SK-N-SH (cell line): ENCODE results near the gene SGPL1. TPM values are rescaled to one million over a fixed set of nuclear protein-coding genes. Genes with fewer than 3 reads are reported as not detected.

Experiments used
- CTCF ChIA-PET: fragments of 300-600, 350-600 bp; formaldehyde crosslinking; extraction: SDS; loops from one replicate; lab custom pipeline; 2021; lab: Yijun Ruan, JAX
- POLR2A ChIA-PET: fragments of 350-600 bp; sonication (Branson Sonifier 250); formaldehyde crosslinking; extraction: SDS; loops from one replicate; lab custom pipeline; 2020; ENCODE audit warnings: antibody characterized with exemption, inconsistent platforms; lab: Yijun Ruan, JAX
- DNase-seq: peaks from one replicate; pipeline ENCODE4 v3.0.0; 2012
- H2AFZ ChIP-seq: fragments of 200-600 bp; sonication (generic); 2 replicates; pipeline ENCODE4 v1.8.1; 2016; ENCODE audit warnings: antibody characterized with exemption, mild to moderate bottlenecking, low read depth
- H3F3A ChIP-seq: fragments of 200-600 bp; sonication (generic); replicated peaks from 2 replicates; pipeline ENCODE3; 2016; ENCODE audit warnings: antibody characterized with exemption, mild to moderate bottlenecking; ENCODE audit not compliant: insufficient read depth
- H3K27ac ChIP-seq, 2 experiments: fragments of 200-500 bp in 1 of 2; fragments of 200-600 bp in 1 of 2; sonication (Bioruptor generic) in 1 of 2; sonication (generic), shearing (Covaris generic) in 1 of 2; 2 replicates each; pipeline versions ENCODE4 v1.5.1 to v1.6.1; 2014 to 2016; ENCODE audit warnings: low read depth in 2 of 2, inconsistent platforms in 1 of 2, low read length in 1 of 2, mild to moderate bottlenecking in 1 of 2, mixed read lengths in 1 of 2
- H3K27me3 ChIP-seq: fragments of 200-600 bp; sonication (generic), shearing (Covaris generic); 2 replicates; pipeline ENCODE4 v1.6.1; 2016; ENCODE audit warnings: mixed run types; ENCODE audit not compliant: insufficient read depth
- H3K36me3 ChIP-seq, 2 experiments: fragments of 200-500 bp in 1 of 2; fragments of 200-600 bp in 1 of 2; sonication (Bioruptor generic) in 1 of 2; sonication (generic) in 1 of 2; replicated peaks in 1 of 2; 2 replicates each; pipeline versions ENCODE3 to v1.5.1; 2014 to 2016; ENCODE audit warnings: low read length in 1 of 2, mild to moderate bottlenecking in 1 of 2; ENCODE audit not compliant: insufficient read depth in 2 of 2, control insufficient read depth in 1 of 2
- H3K4me1 ChIP-seq, 2 experiments: fragments of 200-500 bp in 1 of 2; fragments of 200-600 bp in 1 of 2; sonication (Bioruptor generic) in 1 of 2; sonication (generic), shearing (Covaris generic) in 1 of 2; 2 replicates each; pipeline versions ENCODE4 v1.5.1 to v1.6.1; 2014 to 2016; ENCODE audit warnings: low read depth in 1 of 2, low read length in 1 of 2, mixed run types in 1 of 2; ENCODE audit not compliant: insufficient read depth in 2 of 2, control insufficient read depth in 1 of 2
- H3K4me2 ChIP-seq: fragments of 200-600 bp; sonication (generic), shearing (Covaris generic); 2 replicates; pipeline ENCODE4 v1.6.1; 2017; ENCODE audit warnings: mixed run types
- H3K4me3 ChIP-seq, 2 experiments: fragments of 200-500 bp in 1 of 2; fragments of 200-600 bp in 1 of 2; sonication (Bioruptor generic) in 1 of 2; sonication (generic), shearing (Covaris generic) in 1 of 2; 2 replicates each; pipeline versions ENCODE4 v1.5.1 to v1.8.1; 2014 to 2016; ENCODE audit warnings: low read depth in 2 of 2, inconsistent platforms in 1 of 2, low read length in 1 of 2, mild to moderate bottlenecking in 1 of 2, mixed read lengths in 1 of 2, moderate library complexity in 1 of 2
- H3K79me2 ChIP-seq: fragments of 200-600 bp; sonication (generic); 2 replicates; pipeline ENCODE4 v1.8.1; 2017; ENCODE audit warnings: mild to moderate bottlenecking; ENCODE audit not compliant: insufficient read depth
- H3K9ac ChIP-seq: fragments of 200-600 bp; sonication (generic); 2 replicates; pipeline ENCODE4 v1.6.1; 2017; ENCODE audit warnings: mixed run types
- H3K9me2 ChIP-seq: fragments of 200-600 bp; sonication (generic); 2 replicates; pipeline ENCODE4 v1.6.1; 2017; ENCODE audit warnings: mixed run types
- H3K9me3 ChIP-seq: fragments of 200-600 bp; sonication (generic); 2 replicates; pipeline ENCODE4 v1.6.1; 2017; ENCODE audit warnings: mixed run types, mild to moderate bottlenecking, moderate library complexity
- H4K20me1 ChIP-seq: fragments of 200-600 bp; sonication (generic); 2 replicates; pipeline ENCODE4 v1.6.1; 2017; ENCODE audit warnings: mild to moderate bottlenecking, mixed run types; ENCODE audit not compliant: insufficient read depth
- EP300 ChIP-seq, 2 experiments: IDR thresholded peaks; 2 replicates each; pipeline versions ENCODE4 v1.4.0 to v1.6.1; 2012; ENCODE audit warnings: borderline replicate concordance in 1 of 2, low read depth in 1 of 2, low read length in 1 of 2
- FOSL2 ChIP-seq: IDR thresholded peaks from 2 replicates; pipeline ENCODE4 v1.4.0; 2012; ENCODE audit warnings: low read depth, mild to moderate bottlenecking, moderate library complexity, borderline replicate concordance
- FOXJ3 ChIP-seq: sonication (generic); formaldehyde crosslinking; IDR thresholded peaks from 2 replicates; pipeline ENCODE4 v1.5.1; 2020; ENCODE audit warnings: mild to moderate bottlenecking, missing genetic modification reagents
- GABPA ChIP-seq: IDR thresholded peaks from 2 replicates; pipeline ENCODE4 v1.4.0; 2012; ENCODE audit warnings: low read depth, mild to moderate bottlenecking
- NFIC ChIP-seq: IDR thresholded peaks from 2 replicates; pipeline ENCODE4 v1.4.0; 2012; ENCODE audit warnings: borderline replicate concordance
- PBX3 ChIP-seq: IDR thresholded peaks from 2 replicates; pipeline ENCODE4; 2012
- RAD21 ChIP-seq: IDR thresholded peaks from 2 replicates; pipeline ENCODE4 v1.6.1; 2012; ENCODE audit warnings: mild to moderate bottlenecking, low read length
- REST ChIP-seq: IDR thresholded peaks from 2 replicates; pipeline ENCODE4 v1.6.1; 2012; ENCODE audit warnings: mild to moderate bottlenecking, low read depth, low read length, moderate library complexity
- SMC3 ChIP-seq: IDR thresholded peaks from 2 replicates; pipeline ENCODE4 v1.6.1; 2012; ENCODE audit warnings: low read depth, low read length, improper control_type of control experiment
- TEAD4 ChIP-seq: IDR thresholded peaks from 2 replicates; pipeline ENCODE4 v1.4.0; 2012; ENCODE audit warnings: mild to moderate bottlenecking, borderline replicate concordance; ENCODE audit not compliant: insufficient read depth
- USF2 ChIP-seq: fragments of 150-350 bp; IDR thresholded peaks from 2 replicates; pipeline ENCODE4 v1.6.1; 2017; ENCODE audit warnings: antibody characterized with exemption, low read length, low read depth, borderline replicate concordance
- YY1 ChIP-seq: IDR thresholded peaks from 2 replicates; pipeline ENCODE4 v1.4.0; 2012; ENCODE audit warnings: low read depth, mild to moderate bottlenecking
- ZBTB33 ChIP-seq: IDR thresholded peaks from 2 replicates; pipeline ENCODE4 v1.4.0; 2012; ENCODE audit warnings: low read depth, borderline replicate concordance
- WGBS: methylation state at CpG from one replicate; pipeline ENCODE4 v1.1.6; 2017; ENCODE audit warnings: low lambda C conversion rate; 5-methylcytosine and 5-hydroxymethylcytosine counted together
- polyA plus RNA-seq, 3 experiments: library from polyadenylated mRNA; depleted of rRNA; stranded (reverse); fragments of >200 nt; gene quantifications; 2 replicates each; pipeline ENCODE4 v1.2.3, GENCODE V29; 2012

Gene SGPL1
- polyA plus RNA-seq, 1 of the 3 experiments (the other 2 are of a cell fraction), result 11.8 TPM

DNA sequence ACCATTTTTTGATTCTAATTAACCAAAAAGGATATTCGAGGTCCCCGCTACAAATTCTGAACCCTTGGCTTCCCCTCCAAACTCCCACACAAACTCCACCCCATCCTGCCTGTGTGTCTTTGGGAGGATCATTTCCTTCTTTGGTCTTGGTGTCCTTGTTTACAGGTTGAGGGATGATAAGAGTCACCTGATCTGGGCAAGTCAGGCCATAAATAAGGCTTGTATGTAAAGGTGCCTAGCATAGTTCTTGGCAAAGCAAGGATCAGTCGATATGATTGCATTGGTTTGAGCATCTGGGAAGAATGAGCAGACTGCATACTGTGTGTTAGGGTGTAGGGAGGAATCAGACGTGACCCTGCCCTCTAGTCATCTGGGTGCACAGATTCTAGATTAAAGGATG lies 1.6 kb upstream of the SGPL1 start:
- Histone ChIP-seq H3K9ac (no peak overlapping the region), H4K20me1 (peaks cover 4% of the 10 kb centered on the region; the same call in 1 of the 2 replicates), H3K27ac (no peak overlapping the region), H3K9me3 (no peaks in the 10 kb centered on the region), H3K4me2 (no peak overlapping the region), H3K79me2 (peaks cover 25% of the 10 kb centered on the region), H3F3A (peaks cover 10% of the 10 kb centered on the region), H3K4me1 (peaks cover 5 to 11% of the 10 kb centered on the region in 2 experiments; a peak in 3 of 4 replicates), H2AFZ (no peak overlapping the region)
- POLR2A ChIA-PET, result no interaction called here
- TF ChIP-seq RAD21, result no peak
- TF ChIP-seq PBX3, result no peak
- TF ChIP-seq USF2, result no peak
- TF ChIP-seq SMC3, result no peak
- TF ChIP-seq GABPA, result no peak
- TF ChIP-seq EP300 (IDR thresholded peaks at IDR 0.05; ENCODE audit: borderline replicate concordance in 1 of 2, low read depth in 1 of 2, low read length in 1 of 2), result no peak
- TF ChIP-seq REST, result no peak
- no peak for TF ChIP-seq NFIC
- TF ChIP-seq FOXJ3, result no peak
- TF ChIP-seq YY1, result no peak
- no peak for TF ChIP-seq FOSL2
- no peak for TF ChIP-seq ZBTB33
- TF ChIP-seq TEAD4, result no peak
- TF ChIP-seq, all 33 proteins: peak for 0
- Histone ChIP-seq H3K9me2 (no peaks in the 10 kb centered on the region), H3K27me3 (no peaks in the 10 kb centered on the region), H3K4me3 (no peak overlapping the region), H3K36me3 (peaks cover 10 to 17% of the 10 kb centered on the region in 2 experiments)
- 73% methylated on average over 4 of the region's 4 CpGs for WGBS
- DNase-seq, result no peak
- CTCF ChIA-PET, result interaction anchor here (0.7 to 5.7 kb wide), 3 partner anchors 20 to 264 kb away, joined by 3 to 84 read pairs (median 3); no protein-coding TSS in a partner anchor
